K562 (cell line): ENCODE results near the gene ISYNA1. TPM values are rescaled to one million over a fixed set of nuclear protein-coding genes. Genes with fewer than 3 reads are reported as not detected.

ENCODE experiments used
- ASH1L ChIP-seq: fragments of 450-650 bp; IDR thresholded peaks from 2 replicates; pipeline ENCODE4 v1.6.1; 2018; ENCODE audit warnings: borderline replicate concordance, mild to moderate bottlenecking, low read depth; ENCODE audit not compliant: partially characterized antibody
- BCL6 ChIP-seq: fragments of 250-450 bp; sonication (Bioruptor Pico); IDR thresholded peaks from 2 replicates; pipeline ENCODE4 v1.4.0; 2020
- BRD4 ChIP-seq: fragments of 200-600 bp; sonication (generic); IDR thresholded peaks from 2 replicates; pipeline ENCODE4 v1.6.1; 2017; ENCODE audit warnings: inconsistent platforms
- BRD9 ChIP-seq: fragments of 450-650 bp; IDR thresholded peaks from 2 replicates; pipeline ENCODE4 v1.6.1; 2018; ENCODE audit warnings: low read depth; ENCODE audit not compliant: partially characterized antibody
- EP300 ChIP-seq: IDR thresholded peaks from 2 replicates; pipeline ENCODE4 v1.6.1; 2012; ENCODE audit warnings: low read length, improper control_type of control experiment
- EP400 ChIP-seq: fragments of 450-650 bp; IDR thresholded peaks from 2 replicates; pipeline ENCODE4 v1.6.1; 2017; ENCODE audit warnings: antibody characterized with exemption, mild to moderate bottlenecking, moderate library complexity
- FUS ChIP-seq: fragments of 200-400 bp; formaldehyde crosslinking; optimal IDR thresholded peaks from 2 replicates; pipeline ENCODE3; 2017; ENCODE audit warnings: low read depth, low read length
- GATAD2B ChIP-seq: fragments of 450-650 bp; IDR thresholded peaks from 2 replicates; pipeline ENCODE4 v1.6.1; 2017; ENCODE audit warnings: mild to moderate bottlenecking, borderline replicate concordance
- HLTF ChIP-seq: fragments of 450-650 bp; IDR thresholded peaks from 2 replicates; pipeline ENCODE4 v1.6.1; 2016
- HMG20B ChIP-seq: fragments of 250-450 bp; sonication (Bioruptor Pico); IDR thresholded peaks from 2 replicates; pipeline ENCODE4 v1.5.0; 2021; ENCODE audit warnings: mild to moderate bottlenecking
- IFI16 ChIP-seq: fragments of 250-450 bp; sonication (Bioruptor Pico); IDR thresholded peaks from 2 replicates; pipeline ENCODE4 v2.1.2; 2022; ENCODE audit warnings: mild to moderate bottlenecking, inconsistent platforms
- MXD1 ChIP-seq: fragments of 250-450 bp; sonication (Bioruptor Pico); IDR thresholded peaks from 2 replicates; pipeline ENCODE4 v1.8.0; 2021; ENCODE audit warnings: borderline replicate concordance, mild to moderate bottlenecking, moderate library complexity; ENCODE audit not compliant: poor library complexity, severe bottlenecking
- NCOA6 ChIP-seq: fragments of 450-650 bp; IDR thresholded peaks from 2 replicates; pipeline ENCODE4 v1.6.1; 2017; ENCODE audit warnings: mild to moderate bottlenecking
- PHF20 ChIP-seq: fragments of 450-650 bp; IDR thresholded peaks from 2 replicates; pipeline ENCODE4 v1.6.1; 2018; ENCODE audit not compliant: partially characterized antibody
- PML ChIP-seq: IDR thresholded peaks from 2 replicates; pipeline ENCODE4 v1.6.1; 2012; ENCODE audit warnings: low read length, inconsistent platforms
- RFX1 ChIP-seq: fragments of 450-650 bp; IDR thresholded peaks from 2 replicates; pipeline ENCODE4 v1.6.1; 2016; ENCODE audit warnings: mild to moderate bottlenecking, moderate library complexity
- SMAD3 ChIP-seq: fragments of 450-650 bp; formaldehyde crosslinking; conservative IDR thresholded peaks from 2 replicates; pipeline ENCODE4 v1.4.0; 2020; ENCODE audit warnings: mild to moderate bottlenecking
- SMAD4 ChIP-seq: fragments of 250-450 bp; sonication (Bioruptor Pico); conservative IDR thresholded peaks from 2 replicates; pipeline ENCODE4 v1.8.0; 2021; ENCODE audit warnings: inconsistent platforms, mild to moderate bottlenecking, moderate library complexity
- SP1 ChIP-seq: sonication (generic); formaldehyde crosslinking; IDR thresholded peaks from 2 replicates; pipeline ENCODE4 v1.8.1; 2022; ENCODE audit warnings: mild to moderate bottlenecking, missing genetic modification reagents
- U2AF1 ChIP-seq: fragments of 200-400 bp; formaldehyde crosslinking; optimal IDR thresholded peaks from 2 replicates; pipeline ENCODE3; 2017; ENCODE audit warnings: mild to moderate bottlenecking, low read depth, low read length, moderate library complexity
- ZBTB26 ChIP-seq: fragments of 450-650 bp; formaldehyde crosslinking; IDR thresholded peaks from 2 replicates; pipeline ENCODE4 v1.4.0; 2022; ENCODE audit warnings: missing genetic modification characterization
- ZNF146 ChIP-seq: IDR thresholded peaks from one replicate; pipeline ENCODE4 v1.6.1; 2018; ENCODE audit warnings: missing compliant biosample characterization; ENCODE audit not compliant: unreplicated experiment
- ZNF436 ChIP-seq: fragments of 250-450, 450-650 bp; sonication (Bioruptor Pico); formaldehyde crosslinking; IDR thresholded peaks from 2 replicates; pipeline ENCODE4 v1.7.0; 2020; ENCODE audit warnings: mild to moderate bottlenecking
- ZNF644 ChIP-seq: fragments of 200-800 bp; sonication (Bioruptor generic); IDR thresholded peaks from 2 replicates; pipeline ENCODE4 v1.6.1; 2016; ENCODE audit warnings: low read depth, missing genetic modification characterization, missing compliant biosample characterization
- ZNF75A ChIP-seq: fragments of 450-650 bp; formaldehyde crosslinking; IDR thresholded peaks from 2 replicates; pipeline ENCODE4 v1.4.0; 2020; ENCODE audit warnings: mild to moderate bottlenecking
- ZNF764 ChIP-seq: fragments of 250-450 bp; sonication (Bioruptor Pico); IDR thresholded peaks from 2 replicates; pipeline ENCODE4 v1.4.0; 2020; ENCODE audit warnings: low read depth, mild to moderate bottlenecking, moderate library complexity
- ZNF785 ChIP-seq: fragments of 250-450 bp; sonication (Bioruptor Pico); IDR thresholded peaks from 2 replicates; pipeline ENCODE4 v1.4.0; 2020; ENCODE audit warnings: mild to moderate bottlenecking
- polyA plus RNA-seq, 8 experiments: library from polyadenylated mRNA; depleted of rRNA in 4 of 8; stranded (reverse) in 5 of 8; unstranded in 3 of 8; fragments of >200 nt; fragmentation: Nextera tagmentation in 2 of 8; fragmentation: Illumina TruSeq in 1 of 8; extraction: Ambion mirVana in 2 of 8; extraction: Trizol in 1 of 8; gene quantifications; 2 replicates each; pipeline versions ENCODE4 v1.2.1 to v1.2.3, GENCODE V29; 2011 to 2014; ENCODE audit warnings: inconsistent platforms in 1 of 8, missing spikeins in 1 of 8
- total RNA-seq, 7 experiments: library from RNA; depleted of rRNA in 6 of 7; stranded (reverse); fragments of >200 nt in 6 of 7; fragmentation: Illumina TruSeq in 2 of 7; extraction: Trizol in 2 of 7; gene quantifications; 2 replicates each; pipeline versions ENCODE4 v1.2.1 to v1.2.3, GENCODE V29; 2011 to 2021; ENCODE audit warnings: low replicate concordance in 1 of 7
- TF ChIP-seq, protein P1 (sequence below): fragments of 450-650 bp; formaldehyde crosslinking; IDR thresholded peaks from 2 replicates; pipeline ENCODE4 v1.4.0; 2020; ENCODE audit warnings: mild to moderate bottlenecking, moderate library complexity

ISYNA1 gene
- total and polyA plus RNA-seq, 9 of the 15 experiments (the other 6 are each of a cell fraction or from before 2014, with no cell fraction given): 21.8 to 460 (median 93.2) TPM

DNA sequence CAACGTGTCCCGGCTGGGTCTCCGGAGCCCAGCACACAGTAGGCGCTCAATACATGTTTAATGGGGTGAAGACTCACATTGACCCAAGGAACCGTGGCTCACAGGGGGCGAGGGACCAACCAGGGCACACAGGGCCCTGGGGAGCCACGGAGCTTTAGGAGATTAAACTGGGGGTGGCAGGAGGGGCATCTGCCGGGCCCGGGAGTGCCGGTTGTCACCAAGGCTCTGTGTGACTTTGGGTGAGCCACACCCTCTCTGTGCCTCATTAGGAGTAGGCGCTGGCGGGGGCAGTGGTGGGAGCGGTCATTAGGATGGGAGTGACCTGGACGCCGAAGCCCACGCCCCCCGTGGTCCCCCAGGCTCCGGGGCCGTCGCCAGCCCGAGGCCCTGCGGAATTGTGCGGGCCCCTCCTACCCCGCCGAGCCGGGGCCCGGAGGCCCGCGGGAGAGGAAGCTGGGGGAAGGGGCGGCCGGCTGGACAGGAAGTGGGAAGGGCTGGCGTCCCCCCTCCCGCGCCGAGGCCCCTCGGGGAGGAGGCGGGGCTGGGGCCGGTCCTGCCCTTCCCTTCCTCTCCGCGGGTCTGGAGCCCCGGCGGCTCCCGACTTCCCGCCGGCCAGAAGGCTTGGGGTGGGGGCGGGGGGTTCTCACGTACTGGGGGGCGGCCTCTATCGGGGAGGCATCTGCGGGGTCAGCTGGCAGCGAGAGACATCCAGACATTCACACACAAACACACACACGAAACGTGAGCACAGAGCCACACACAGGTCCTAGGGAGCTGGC, 20.5 kb downstream of the ISYNA1 start (continued):
- TF ChIP-seq GATAD2B (peak; percentile 62; the same call in 1 of the 2 replicates), ZNF436 (CRISPR knock-in tag) (no peak), ZNF75A (CRISPR knock-in tag) (no peak), ZNF785 (CRISPR knock-in tag) (0 out of 2 replicates have a peak, but pooled peaks have one; percentile 67), PHF20 (no peak), RFX1 (no peak), PML (no peak), ZNF644 (tag) (no peak; the same call in 1 of the 2 replicates), IFI16 (CRISPR knock-in tag) (no peak), ASH1L (no peak), U2AF1 (peak; percentile 78), SP1 (CRISPR knock-in tag) (no peak; the same call in 1 of the 2 replicates), ZNF146 (CRISPR knock-in tag) (no peak), ZNF764 (CRISPR knock-in tag) (no peak), ZBTB26 (CRISPR knock-in tag) (no peak), EP400 (peak; percentile 26), BRD4 (peak; percentile 94), HMG20B (no peak), NCOA6 (no peak), EP300 (peak; percentile 45), BRD9 (peak; percentile 92), SMAD4 (no peak; the same call in 1 of the 2 replicates), MXD1 (CRISPR knock-in tag) (no peak), SMAD3 (CRISPR knock-in tag) (peak; percentile 57; the same call in 1 of the 2 replicates), HLTF (no peak), BCL6 (CRISPR knock-in tag) (no peak), FUS (peak; percentile 50)
- TF ChIP-seq, protein P1, sequence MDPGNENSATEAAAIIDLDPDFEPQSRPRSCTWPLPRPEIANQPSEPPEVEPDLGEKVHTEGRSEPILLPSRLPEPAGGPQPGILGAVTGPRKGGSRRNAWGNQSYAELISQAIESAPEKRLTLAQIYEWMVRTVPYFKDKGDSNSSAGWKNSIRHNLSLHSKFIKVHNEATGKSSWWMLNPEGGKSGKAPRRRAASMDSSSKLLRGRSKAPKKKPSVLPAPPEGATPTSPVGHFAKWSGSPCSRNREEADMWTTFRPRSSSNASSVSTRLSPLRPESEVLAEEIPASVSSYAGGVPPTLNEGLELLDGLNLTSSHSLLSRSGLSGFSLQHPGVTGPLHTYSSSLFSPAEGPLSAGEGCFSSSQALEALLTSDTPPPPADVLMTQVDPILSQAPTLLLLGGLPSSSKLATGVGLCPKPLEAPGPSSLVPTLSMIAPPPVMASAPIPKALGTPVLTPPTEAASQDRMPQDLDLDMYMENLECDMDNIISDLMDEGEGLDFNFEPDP (CRISPR knock-in tag): no peak
